Measurements from ENCODE around the gene KANTR. TPM values are rescaled to one million over a fixed set of nuclear protein-coding genes. Genes with fewer than 3 reads are reported as not detected.

KANTR gene
- total RNA-seq, 1 experiment from 2014 or later, result 9.7 TPM

DNA sequence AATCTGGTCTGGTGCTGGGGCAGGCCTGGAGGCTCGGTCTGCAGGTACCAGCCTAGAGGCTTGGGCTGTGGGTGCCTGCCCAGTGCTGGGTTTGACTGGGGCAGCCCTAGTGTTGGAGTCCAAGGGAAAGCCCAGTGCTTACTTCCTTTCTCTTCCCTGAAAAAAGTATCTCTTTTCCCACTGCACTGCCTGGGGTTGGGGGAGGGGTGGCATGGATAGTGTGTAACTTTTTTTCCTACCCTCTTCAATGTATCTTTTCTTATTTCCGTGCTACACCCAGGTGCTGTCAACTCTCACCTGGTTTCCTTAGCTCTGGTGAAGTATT is 21.6 kb downstream of the KANTR start:
- Histone ChIP-seq H3F3A (ENCODE audit: low read length, unreplicated experiment) (no peaks in the 10 kb centered on the region), H3K9me3 (ENCODE audit: low read length) (no peaks in the 10 kb centered on the region), H3K9ac (ENCODE audit: low read length) (no peak overlapping the region), H3K4me1 (ENCODE audit: insufficient read depth, low read length) (no peaks in the 10 kb centered on the region), H3K27ac (ENCODE audit: low read length) (no peak overlapping the region), H3K9me2 (replicated peaks; ENCODE audit: low read length) (no peaks in the 10 kb centered on the region), H3K4me2 (ENCODE audit: low read length) (no peak overlapping the region), H3K27me3 (ENCODE audit: low read length) (no peaks in the 10 kb centered on the region), H2AFZ (ENCODE audit: low read length) (no peak overlapping the region), H4K20me1 (ENCODE audit: low read length) (no peaks in the 10 kb centered on the region), H3K4me3 (ENCODE audit: low read length) (no peak overlapping the region), H3K36me3 (ENCODE audit: low read depth, low read length) (no peaks in the 10 kb centered on the region), H3K79me2 (ENCODE audit: low read length) (no peaks in the 10 kb centered on the region)
- BruUV-seq (replicated peaks), result no TSS peak
- no peak for DNase-seq
- intact Hi-C loops (cut with micrococcal nuclease), result no loop called here
- no peak for ATAC-seq
- CTCF ChIA-PET, result no interaction called here
- POLR2A ChIA-PET (ENCODE audit: unreplicated experiment), result no interaction called here
- TF ChIP-seq EZH2phosphoT487 (IDR thresholded peaks at IDR 0.05; ENCODE audit: borderline replicate concordance, low read length) (no peak), EZH2 (IDR thresholded peaks at IDR 0.05; ENCODE audit: low read length, unreplicated experiment) (no peak), CTCF (conservative IDR thresholded peaks at IDR 0.05; ENCODE audit: low read depth, low read length) (no peak)

- no peak for ATAC-seq
- CTCF ChIA-PET, result no interaction called here
- intact Hi-C loops (cut with micrococcal nuclease), result no loop called here
Observed at GRCh38 chrX:53116101-53116500, 22.2 kb downstream of the KANTR start.

DNA sequence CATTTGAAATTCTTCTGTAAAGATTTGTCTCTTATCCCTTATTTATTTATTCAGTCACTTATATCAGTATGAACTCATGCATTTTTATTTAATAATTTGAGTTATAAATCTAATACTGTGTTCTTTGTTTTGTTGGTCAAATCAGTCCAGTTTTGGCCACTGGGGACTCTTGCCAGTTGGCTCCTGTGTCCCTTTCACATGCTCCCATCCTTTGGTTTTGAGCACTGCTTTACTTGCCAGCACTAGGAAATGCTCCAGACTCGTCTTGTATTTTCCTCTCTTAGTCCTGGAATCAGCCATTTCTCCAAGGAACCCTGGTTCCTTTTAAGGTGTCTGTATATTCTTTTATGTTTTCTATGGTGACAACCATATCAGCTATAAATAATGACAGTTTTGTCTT is 28.1 kb downstream of the KANTR start:
- Histone ChIP-seq H3K36me3 (ENCODE audit: low read depth, low read length) (no peaks in the 10 kb centered on the region), H3K9me2 (replicated peaks; ENCODE audit: low read length) (no peaks in the 10 kb centered on the region), H3K79me2 (ENCODE audit: low read length) (peaks cover 13% of the 10 kb centered on the region; the same call in 1 of the 2 replicates), H2AFZ (ENCODE audit: low read length) (no peak overlapping the region), H3K9ac (ENCODE audit: low read length) (no peak overlapping the region), H3K4me2 (ENCODE audit: low read length) (no peak overlapping the region), H3K4me1 (ENCODE audit: insufficient read depth, low read length) (peaks cover 12% of the 10 kb centered on the region; the same call in 1 of the 2 replicates), H4K20me1 (ENCODE audit: low read length) (no peaks in the 10 kb centered on the region), H3F3A (ENCODE audit: low read length, unreplicated experiment) (no peaks in the 10 kb centered on the region), H3K27me3 (ENCODE audit: low read length) (no peaks in the 10 kb centered on the region), H3K9me3 (ENCODE audit: low read length) (no peaks in the 10 kb centered on the region), H3K4me3 (ENCODE audit: low read length) (no peak overlapping the region), H3K27ac (ENCODE audit: low read length) (no peak overlapping the region)
- TF ChIP-seq EZH2 (IDR thresholded peaks at IDR 0.05; ENCODE audit: low read length, unreplicated experiment) (no peak), CTCF (conservative IDR thresholded peaks at IDR 0.05; ENCODE audit: low read depth, low read length) (no peak), EZH2phosphoT487 (IDR thresholded peaks at IDR 0.05; ENCODE audit: borderline replicate concordance, low read length) (no peak)
- intact Hi-C loops (cut with micrococcal nuclease), result no loop called here
- no peak for ATAC-seq
- DNase-seq, result no peak
- POLR2A ChIA-PET (ENCODE audit: unreplicated experiment), result no interaction called here
- BruUV-seq (replicated peaks), result no TSS peak
- CTCF ChIA-PET, result no interaction called here

More at GRCh38 chrX:53116101-53116500, 22.2 kb downstream of the KANTR start:
- H3K79me2 ChIP-seq (ENCODE audit: low read length), result no peaks in the 10 kb centered on the region
- no peaks in the 10 kb centered on the region for H3F3A ChIP-seq (ENCODE audit: low read length, unreplicated experiment)
- no peaks in the 10 kb centered on the region for H3K27me3 ChIP-seq (ENCODE audit: low read length)
- no peaks in the 10 kb centered on the region for H3K9me2 ChIP-seq (replicated peaks; ENCODE audit: low read length)
- no TSS peak for BruUV-seq (replicated peaks)
- no peaks in the 10 kb centered on the region for H3K36me3 ChIP-seq (ENCODE audit: low read depth, low read length)
- no peak for DNase-seq
- H3K9ac ChIP-seq (ENCODE audit: low read length), result no peak overlapping the region
- H3K4me2 ChIP-seq (ENCODE audit: low read length), result no peak overlapping the region
- no peaks in the 10 kb centered on the region for H3K9me3 ChIP-seq (ENCODE audit: low read length)
- no peak overlapping the region for H3K27ac ChIP-seq (ENCODE audit: low read length)
- TF ChIP-seq CTCF (conservative IDR thresholded peaks at IDR 0.05; ENCODE audit: low read depth, low read length), result no peak
- H3K4me3 ChIP-seq (ENCODE audit: low read length), result no peak overlapping the region
- POLR2A ChIA-PET (ENCODE audit: unreplicated experiment), result no interaction called here
- H2AFZ ChIP-seq (ENCODE audit: low read length), result no peak overlapping the region
- H3K4me1 ChIP-seq (ENCODE audit: insufficient read depth, low read length), result no peaks in the 10 kb centered on the region
- no peaks in the 10 kb centered on the region for H4K20me1 ChIP-seq (ENCODE audit: low read length)

All from PC-3 (cell line).